Central memory CD8-positive, alpha-beta T cell (primary cell): ENCODE data around the gene IL23R.

Experiments
- ATAC-seq: fragments of 150-1000 bp; cut with Tn5 transposase; replicated peaks from 2 replicates; pipeline ENCODE4 v1.10.0; 2022; ENCODE audit warnings: mild to moderate bottlenecking, moderate FRiP score, moderate number of reproducible peaks; ENCODE audit not compliant: poor library complexity, severe bottlenecking; ENCODE audit errors: extremely low read depth
- DNase-seq, 2 donors: peaks; one replicate each; pipeline ENCODE4 v3.0.0; 2021; ENCODE audit warnings: low spot score in 2 of 2
- H3K27ac Mint-ChIP-seq: one replicate; pipeline ENCODE4 v1.8.0; 2022; ENCODE audit warnings: low read depth, mild to moderate bottlenecking, moderate library complexity, mixed read lengths
- H3K27me3 Mint-ChIP-seq: one replicate; pipeline ENCODE4 v1.8.0; 2022; ENCODE audit warnings: mixed read lengths
- H3K36me3 Mint-ChIP-seq: one replicate; pipeline ENCODE4 v1.8.0; 2022; ENCODE audit warnings: mild to moderate bottlenecking, moderate library complexity, mixed read lengths; ENCODE audit not compliant: insufficient read depth
- H3K4me1 Mint-ChIP-seq: one replicate; pipeline ENCODE4 v1.8.0; 2022; ENCODE audit warnings: mixed read lengths
- H3K4me3 Mint-ChIP-seq: one replicate; pipeline ENCODE4 v1.8.0; 2022; ENCODE audit warnings: mild to moderate bottlenecking, moderate library complexity, mixed read lengths
- H3K9me3 Mint-ChIP-seq: one replicate; pipeline ENCODE4 v1.8.0; 2022; ENCODE audit warnings: mixed read lengths

The IL23R gene

DNA sequence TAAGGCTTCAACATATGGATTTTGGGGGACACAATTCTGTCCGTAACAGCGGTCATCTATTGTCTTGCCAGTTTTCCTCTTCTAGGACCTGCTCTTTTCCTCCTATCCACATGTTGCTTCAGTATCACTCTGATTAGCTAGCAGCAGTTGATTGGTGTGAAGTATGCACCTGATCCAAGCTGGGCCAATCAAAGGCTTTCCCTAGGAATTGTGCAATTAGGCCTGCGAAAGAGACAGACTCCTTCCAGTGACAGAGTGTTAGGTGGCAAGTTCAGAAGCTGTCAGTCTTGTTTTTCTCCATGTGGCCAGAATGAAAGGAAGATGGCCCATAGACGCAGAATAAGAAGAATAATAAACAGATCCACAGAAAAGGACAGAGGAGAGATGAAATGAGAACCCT lies 107.3 kb downstream of the IL23R start:
- Mint-ChIP-seq H3K4me3 (no peak overlapping the region), H3K4me1 (peaks cover 10% of the 10 kb centered on the region), H3K27me3 (no peaks in the 10 kb centered on the region), H3K9me3 (no peaks in the 10 kb centered on the region), H3K27ac (no peak overlapping the region), H3K36me3 (no peaks in the 10 kb centered on the region)
- DNase-seq, result no peak
- no peak for ATAC-seq

DNA sequence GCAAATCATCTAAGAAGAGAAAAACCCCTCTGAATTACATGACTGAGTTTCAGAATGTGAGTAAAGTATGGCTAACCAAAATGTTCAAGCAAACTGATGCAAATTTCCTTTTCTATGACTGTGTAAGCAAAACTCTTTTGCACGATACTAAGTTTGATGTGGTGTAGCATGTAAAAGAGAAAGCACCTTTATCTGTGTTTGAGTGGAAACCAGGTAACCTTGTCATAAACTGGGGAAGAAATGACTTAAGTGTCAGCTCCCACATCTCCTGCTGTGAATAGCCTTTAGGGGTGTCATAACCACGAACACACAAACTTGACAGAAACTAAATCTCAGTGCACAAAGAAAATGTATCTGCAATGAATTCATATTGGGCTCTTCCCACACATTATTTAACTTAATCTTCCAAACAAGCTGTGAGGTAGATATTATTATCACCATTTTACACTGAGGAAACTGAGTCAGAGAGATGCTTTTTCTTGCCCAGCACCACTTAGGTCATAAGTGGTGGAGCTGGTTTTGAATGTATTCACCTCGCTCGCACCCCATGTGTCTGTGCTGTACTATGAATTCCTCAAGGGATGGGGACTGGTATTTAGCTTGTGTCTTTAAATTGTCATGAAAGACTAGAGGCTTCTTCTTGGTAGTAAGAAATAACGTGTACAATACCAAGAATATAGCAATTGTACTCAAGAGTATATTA lies 108.5 kb downstream of the IL23R start:
- no peak overlapping the region for H3K4me3 Mint-ChIP-seq
- H3K27me3 Mint-ChIP-seq, result no peaks in the 10 kb centered on the region
- H3K27ac Mint-ChIP-seq, result no peak overlapping the region
- DNase-seq (no peak), ATAC-seq (peak; percentile 91)
- H3K36me3 Mint-ChIP-seq, result no peaks in the 10 kb centered on the region
- H3K9me3 Mint-ChIP-seq, result no peaks in the 10 kb centered on the region
- peaks cover 10% of the 10 kb centered on the region for H3K4me1 Mint-ChIP-seq

- no peaks in the 10 kb centered on the region for H3K36me3 Mint-ChIP-seq
- no peak for DNase-seq
- ATAC-seq, result no peak
- H3K4me3 Mint-ChIP-seq, result no peak overlapping the region
- peaks cover under 1% of the 10 kb centered on the region for H3K4me1 Mint-ChIP-seq
- H3K9me3 Mint-ChIP-seq, result no peaks in the 10 kb centered on the region
- no peaks in the 10 kb centered on the region for H3K27me3 Mint-ChIP-seq
- H3K27ac Mint-ChIP-seq, result no peak overlapping the region
Measured at GRCh38 chr1:67280696-67281095, 114.4 kb downstream of the IL23R start.

DNA sequence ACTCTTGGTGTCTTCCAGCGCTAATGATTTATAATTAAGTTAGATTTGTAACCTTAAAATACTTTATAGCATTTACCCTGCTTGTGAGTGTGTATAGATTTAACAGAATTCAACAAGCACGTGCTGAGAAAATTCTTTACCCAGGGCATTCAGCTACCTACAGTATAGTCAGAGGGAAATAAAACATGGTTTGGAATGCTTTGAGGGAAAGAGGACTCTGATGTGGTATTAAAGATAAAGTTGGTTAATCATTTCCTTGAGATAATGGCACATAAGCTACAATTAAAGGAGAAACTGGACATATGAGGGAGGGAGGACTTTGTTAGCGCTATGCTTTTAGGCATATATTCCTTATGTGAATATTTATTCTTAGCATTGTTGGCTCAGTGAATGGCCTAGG lies 115.0 kb downstream of the IL23R start:
- DNase-seq (no peak), ATAC-seq (no peak)
- no peak overlapping the region for H3K4me3 Mint-ChIP-seq
- no peaks in the 10 kb centered on the region for H3K9me3 Mint-ChIP-seq
- H3K36me3 Mint-ChIP-seq, result no peaks in the 10 kb centered on the region
- peaks cover 6% of the 10 kb centered on the region for H3K4me1 Mint-ChIP-seq
- H3K27me3 Mint-ChIP-seq, result no peaks in the 10 kb centered on the region
- H3K27ac Mint-ChIP-seq, result no peak overlapping the region

DNA sequence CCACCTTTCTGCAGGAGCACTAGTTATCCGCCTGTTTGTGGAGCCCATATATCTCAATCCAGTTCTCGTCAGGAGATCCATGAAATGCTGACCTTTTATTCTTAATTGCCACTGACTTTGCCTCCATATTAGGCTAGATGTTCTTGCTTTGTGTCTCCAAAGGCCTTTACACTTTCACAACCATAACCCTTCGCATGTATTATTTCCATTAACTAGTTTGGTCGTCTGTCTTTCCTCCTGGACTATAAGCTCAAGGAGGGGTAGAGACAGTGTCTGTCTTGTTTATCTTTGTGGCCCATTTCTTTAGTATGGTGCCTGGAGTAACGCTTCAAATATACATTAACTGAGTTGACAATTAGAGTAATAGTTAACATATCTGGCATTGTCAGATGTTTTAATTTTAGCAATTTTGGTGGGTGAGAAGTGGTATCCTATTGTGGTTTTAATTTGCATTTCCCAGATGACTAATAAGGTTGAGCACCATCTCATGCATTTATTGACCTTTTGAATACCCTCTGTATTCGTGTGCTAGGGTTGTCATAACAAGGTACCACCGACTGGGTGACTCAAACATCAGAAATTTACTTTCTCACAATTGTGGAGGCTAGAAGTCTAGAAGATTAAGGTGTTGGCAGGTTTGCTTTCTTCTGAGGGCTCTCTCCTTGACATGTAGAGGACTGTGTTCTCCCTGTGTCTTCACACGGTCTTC lies 119.7 kb downstream of the IL23R start:
- Mint-ChIP-seq H3K27ac (no peak overlapping the region), H3K4me1 (peaks cover 10% of the 10 kb centered on the region), H3K36me3 (no peaks in the 10 kb centered on the region), H3K4me3 (no peak overlapping the region), H3K27me3 (no peaks in the 10 kb centered on the region), H3K9me3 (no peaks in the 10 kb centered on the region)
- ATAC-seq (peak; percentile 43), DNase-seq (no peak)

DNA sequence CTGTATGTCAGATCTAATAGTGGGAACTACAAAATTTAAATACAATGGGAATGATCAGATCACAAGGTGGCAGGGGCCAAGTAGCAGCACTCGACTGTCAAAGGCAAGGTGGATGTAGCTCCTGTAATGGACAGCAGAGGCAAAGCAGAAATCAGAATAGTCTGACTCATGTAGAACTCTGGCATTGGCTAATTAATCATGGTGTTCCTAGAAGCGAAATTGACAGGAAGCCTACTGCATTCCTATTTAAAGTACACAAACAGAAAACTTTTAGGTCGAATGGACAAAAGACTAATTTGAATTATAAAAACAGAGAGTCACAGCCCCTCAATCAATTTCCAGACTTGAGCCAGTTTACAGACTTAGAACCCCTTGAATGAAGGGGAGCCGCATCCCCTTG lies 124.0 kb downstream of the IL23R start:
- Mint-ChIP-seq H3K27ac (no peak overlapping the region), H3K36me3 (no peaks in the 10 kb centered on the region), H3K4me1 (peaks cover 16% of the 10 kb centered on the region), H3K27me3 (no peaks in the 10 kb centered on the region), H3K9me3 (no peaks in the 10 kb centered on the region), H3K4me3 (no peak overlapping the region)
- ATAC-seq (no peak), DNase-seq (no peak)

DNA sequence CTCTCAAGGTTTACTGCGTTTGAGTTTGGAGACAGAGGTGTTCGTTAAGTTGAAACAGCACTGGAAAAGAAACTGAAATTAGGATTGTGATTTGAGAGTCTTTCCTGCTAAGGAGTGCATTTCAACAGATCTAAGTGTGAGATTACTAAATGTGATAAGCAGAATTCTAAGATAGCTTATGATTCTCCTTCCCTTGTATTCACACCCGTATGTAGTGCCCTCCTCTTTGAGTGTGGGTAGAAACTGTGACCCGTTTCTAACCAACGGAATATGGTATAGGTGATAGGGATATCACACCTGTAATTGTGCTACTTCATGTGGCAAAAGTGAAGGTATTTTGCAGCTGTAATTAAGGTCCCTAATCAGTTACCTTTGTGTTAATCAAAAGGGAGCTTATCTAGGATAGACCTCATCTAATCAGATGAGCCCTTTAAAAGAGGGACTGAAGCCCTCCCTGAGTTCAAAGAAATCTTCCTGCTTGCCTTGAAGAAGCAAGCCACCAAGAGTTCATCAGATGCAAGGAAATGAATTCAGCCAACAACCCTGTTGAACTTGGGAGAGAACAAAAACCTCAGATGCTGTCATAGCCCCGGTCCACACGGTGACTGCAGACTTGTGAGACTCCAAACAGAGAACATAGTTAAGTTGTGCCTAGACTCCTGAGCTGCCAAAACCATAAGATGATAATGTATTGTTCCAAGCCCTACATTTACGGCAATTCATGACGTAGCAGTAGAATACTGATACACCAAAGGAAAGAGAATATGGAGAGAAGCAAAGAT lies 128.8 kb downstream of the IL23R start:
- H3K4me3 Mint-ChIP-seq, result no peak overlapping the region
- DNase-seq (no peak), ATAC-seq (peak; percentile 40)
- H3K36me3 Mint-ChIP-seq, result no peaks in the 10 kb centered on the region
- H3K27me3 Mint-ChIP-seq, result no peaks in the 10 kb centered on the region
- no peaks in the 10 kb centered on the region for H3K9me3 Mint-ChIP-seq
- H3K27ac Mint-ChIP-seq, result no peak overlapping the region
- H3K4me1 Mint-ChIP-seq, result peaks cover 6% of the 10 kb centered on the region

DNA sequence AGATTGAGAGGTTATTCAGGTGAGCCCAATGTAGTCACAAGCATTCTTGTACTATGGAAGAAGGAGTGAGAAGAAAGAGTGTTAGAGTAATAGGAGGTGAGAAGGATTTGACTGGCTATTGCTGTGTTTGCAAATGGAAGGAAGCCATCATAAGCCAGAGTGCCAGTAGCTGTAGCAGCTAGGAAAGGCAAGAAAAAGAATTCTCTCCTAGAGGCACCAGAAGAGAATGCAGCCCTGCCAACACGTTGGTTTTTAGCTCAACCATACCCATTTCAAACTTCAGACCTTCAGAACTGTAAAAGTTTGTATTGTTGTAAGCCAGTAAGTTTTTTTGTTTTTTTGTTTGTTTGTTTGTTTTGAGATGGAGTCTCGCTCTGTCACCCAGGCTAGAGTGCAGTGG lies 132.5 kb downstream of the IL23R start:
- Mint-ChIP-seq H3K27me3 (no peaks in the 10 kb centered on the region), H3K4me3 (no peak overlapping the region), H3K27ac (no peak overlapping the region)

DNA sequence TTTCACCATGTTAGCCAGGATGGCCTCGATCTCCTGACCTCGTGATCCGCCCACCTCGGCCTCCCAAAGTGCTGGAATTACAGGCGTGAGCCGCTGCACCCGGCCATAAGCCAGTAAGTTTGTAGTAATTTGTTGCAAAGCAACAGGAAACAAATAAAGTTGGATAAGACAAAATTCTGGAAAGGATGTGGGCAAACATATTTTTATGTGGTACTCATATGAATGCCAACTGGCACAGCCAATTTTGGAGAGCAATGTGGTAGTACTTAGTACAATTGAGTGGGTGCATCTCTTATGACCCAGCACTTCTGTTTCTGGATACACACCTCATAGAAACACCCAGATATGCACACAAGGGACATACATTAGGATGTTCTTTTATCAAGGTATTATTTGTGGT lies 133.0 kb downstream of the IL23R start:
- no peaks in the 10 kb centered on the region for H3K27me3 Mint-ChIP-seq
- no peaks in the 10 kb centered on the region for H3K36me3 Mint-ChIP-seq
- no peaks in the 10 kb centered on the region for H3K9me3 Mint-ChIP-seq
- peaks cover 6% of the 10 kb centered on the region for H3K4me1 Mint-ChIP-seq
- H3K27ac Mint-ChIP-seq, result no peak overlapping the region
- no peak overlapping the region for H3K4me3 Mint-ChIP-seq
- DNase-seq (no peak), ATAC-seq (no peak)

More for the DNA sequence above, 132.5 kb downstream of the IL23R start:
- peaks cover 6% of the 10 kb centered on the region for H3K4me1 Mint-ChIP-seq
- H3K36me3 Mint-ChIP-seq, result no peaks in the 10 kb centered on the region
- DNase-seq (no peak), ATAC-seq (no peak)
- H3K9me3 Mint-ChIP-seq, result no peaks in the 10 kb centered on the region

- H3K4me1 Mint-ChIP-seq, result no peaks in the 10 kb centered on the region
Measured at GRCh38 chr1:67300561-67300960, 134.3 kb downstream of the IL23R start.

GRCh38 chr1:67304023-67304422 lies 137.8 kb downstream of the IL23R start:
- H3K9me3 Mint-ChIP-seq, result no peaks in the 10 kb centered on the region

More at GRCh38 chr1:67300561-67300960, 134.3 kb downstream of the IL23R start:
- no peak overlapping the region for H3K4me3 Mint-ChIP-seq
- H3K27me3 Mint-ChIP-seq, result no peaks in the 10 kb centered on the region
- H3K27ac Mint-ChIP-seq, result no peak overlapping the region
- DNase-seq (no peak), ATAC-seq (no peak)
- no peaks in the 10 kb centered on the region for H3K9me3 Mint-ChIP-seq
- H3K36me3 Mint-ChIP-seq, result no peaks in the 10 kb centered on the region

DNA sequence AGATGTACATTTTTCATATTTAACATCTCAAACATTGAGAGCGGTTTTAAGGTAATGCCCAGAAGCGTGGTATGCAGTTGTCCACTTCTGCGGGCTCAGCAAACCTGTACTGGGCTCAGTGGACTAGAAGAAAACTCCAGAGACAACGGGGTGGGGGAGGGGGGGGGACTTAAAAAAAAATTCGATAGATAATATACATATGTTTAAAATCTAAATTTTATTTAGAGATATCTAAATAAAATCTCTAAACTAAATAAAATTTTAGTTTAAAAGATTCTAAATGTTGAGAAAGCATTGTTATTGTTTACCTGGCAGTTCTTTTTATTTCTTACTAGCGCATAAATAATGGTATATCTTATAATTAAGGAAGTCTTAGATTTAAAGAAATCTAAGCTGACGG lies 140.3 kb downstream of the IL23R start:
- Mint-ChIP-seq H3K4me1 (peaks cover 5% of the 10 kb centered on the region), H3K27me3 (peaks cover 27% of the 10 kb centered on the region)

More at GRCh38 chr1:67304023-67304422, 137.8 kb downstream of the IL23R start:
- ATAC-seq (no peak), DNase-seq (no peak)
- peaks cover 23% of the 10 kb centered on the region for H3K27me3 Mint-ChIP-seq
- H3K4me1 Mint-ChIP-seq, result peaks cover 5% of the 10 kb centered on the region
- H3K36me3 Mint-ChIP-seq, result no peaks in the 10 kb centered on the region
- H3K27ac Mint-ChIP-seq, result no peak overlapping the region
- H3K4me3 Mint-ChIP-seq, result no peak overlapping the region

More for the DNA sequence above, 140.3 kb downstream of the IL23R start:
- Mint-ChIP-seq H3K36me3 (peaks cover 1% of the 10 kb centered on the region), H3K4me3 (no peak overlapping the region), H3K9me3 (no peaks in the 10 kb centered on the region), H3K27ac (no peak overlapping the region)
- no peak for ATAC-seq
- no peak for DNase-seq
